Liver (tissue), 9 donors: ENCODE data around the gene UBASH3B. TPM values are rescaled to one million over a fixed set of nuclear protein-coding genes. Genes with fewer than 3 reads are reported as not detected.

ENCODE experiments used
- DNase-seq: peaks from one replicate; pipeline ENCODE4 v3.0.0-alpha.2; 2017; ENCODE audit warnings: low spot score
- H3K27ac ChIP-seq, 2 donors: one replicate each; pipeline ENCODE4 v1.7.0; 2013; ENCODE audit warnings: inconsistent platforms in 2 of 2, low read length in 2 of 2, control low read depth in 1 of 2, low read depth in 1 of 2, mild to moderate bottlenecking in 1 of 2
- H3K27me3 ChIP-seq, 4 donors: one replicate each; pipeline versions ENCODE4 v1.6.1 to v1.7.0; 2013; ENCODE audit warnings: low read length in 3 of 4, inconsistent platforms in 1 of 4, mild to moderate bottlenecking in 1 of 4, moderate library complexity in 1 of 4; ENCODE audit not compliant: control insufficient read depth in 4 of 4, insufficient read depth in 4 of 4
- H3K36me3 ChIP-seq, 4 donors: one replicate each; pipeline versions ENCODE4 v1.6.1 to v1.7.0; 2013; ENCODE audit warnings: low read length in 3 of 4, mild to moderate bottlenecking in 3 of 4, low read depth in 1 of 4, moderate library complexity in 1 of 4; ENCODE audit not compliant: control insufficient read depth in 4 of 4, insufficient read depth in 3 of 4
- H3K4me1 ChIP-seq, 4 donors: one replicate each; pipeline versions ENCODE4 v1.6.1 to v1.7.0; 2013; ENCODE audit warnings: low read length in 3 of 4, mild to moderate bottlenecking in 3 of 4, moderate library complexity in 1 of 4; ENCODE audit not compliant: control insufficient read depth in 4 of 4, insufficient read depth in 4 of 4
- H3K4me3 ChIP-seq, 3 donors: one replicate each; pipeline versions ENCODE4 v1.6.1 to v1.7.0; 2013; ENCODE audit warnings: low read length in 3 of 3, control low read depth in 1 of 3, low read depth in 1 of 3, mild to moderate bottlenecking in 1 of 3
- H3K9ac ChIP-seq, 2 donors: one replicate each; pipeline ENCODE4 v1.7.0; 2013; ENCODE audit warnings: low read length in 2 of 2, mild to moderate bottlenecking in 2 of 2, moderate library complexity in 2 of 2, control low read depth in 1 of 2, low read depth in 1 of 2
- H3K9me3 ChIP-seq, 4 donors: one replicate each; pipeline versions ENCODE4 v1.6.1 to v1.7.0; 2013; ENCODE audit warnings: low read length in 3 of 4; ENCODE audit not compliant: control insufficient read depth in 4 of 4
- ATF3 ChIP-seq: IDR thresholded peaks from 2 replicates; pipeline ENCODE4 v1.6.1; 2016; ENCODE audit warnings: antibody characterized with exemption
- CTCF ChIP-seq: fragments of 150-350 bp; IDR thresholded peaks from 2 replicates; pipeline ENCODE4 v1.5.1; 2017; ENCODE audit warnings: improper control_type of control experiment, low read depth, low read length; ENCODE audit not compliant: missing input control
- EGR1 ChIP-seq, 2 donors: IDR thresholded peaks; 2 replicates each; pipeline ENCODE4 v1.6.1; 2016 to 2018; ENCODE audit warnings: antibody characterized with exemption in 2 of 2, low read depth in 2 of 2
- FOXA1 ChIP-seq: IDR thresholded peaks from 2 replicates; pipeline ENCODE4 v1.6.1; 2016; ENCODE audit warnings: antibody characterized with exemption
- FOXA2 ChIP-seq: IDR thresholded peaks from 2 replicates; pipeline ENCODE4 v1.6.1; 2016; ENCODE audit warnings: antibody characterized with exemption
- GABPA ChIP-seq, 2 donors: IDR thresholded peaks in 1 of 2; conservative IDR thresholded peaks in 1 of 2; 2 replicates each; pipeline ENCODE4 v1.6.1; 2016; ENCODE audit warnings: antibody characterized with exemption in 2 of 2, mild to moderate bottlenecking in 1 of 2, moderate library complexity in 1 of 2
- HNF4A ChIP-seq, 2 donors: conservative IDR thresholded peaks; 2 replicates each; pipeline ENCODE4 v1.6.1; 2016; ENCODE audit warnings: antibody characterized with exemption in 2 of 2, mild to moderate bottlenecking in 2 of 2
- HNF4G ChIP-seq: IDR thresholded peaks from 2 replicates; pipeline ENCODE4 v1.6.1; 2016; ENCODE audit warnings: antibody characterized with exemption
- JUND ChIP-seq, 2 donors: IDR thresholded peaks; 2 replicates each; pipeline ENCODE4 v1.6.1; 2016; ENCODE audit warnings: antibody characterized with exemption in 2 of 2
- MAX ChIP-seq: IDR thresholded peaks from 2 replicates; pipeline ENCODE4 v1.6.1; 2016; ENCODE audit warnings: antibody characterized with exemption
- NR2F2 ChIP-seq: IDR thresholded peaks from 2 replicates; pipeline ENCODE4 v1.6.1; 2016; ENCODE audit warnings: antibody characterized with exemption
- RAD21 ChIP-seq, 2 donors: IDR thresholded peaks; 2 replicates each; pipeline ENCODE4 v1.6.1; 2016; ENCODE audit warnings: antibody characterized with exemption in 2 of 2, mild to moderate bottlenecking in 2 of 2
- REST ChIP-seq: IDR thresholded peaks from 2 replicates; pipeline ENCODE4 v1.6.1; 2016; ENCODE audit warnings: antibody characterized with exemption, mild to moderate bottlenecking
- RXRA ChIP-seq, 2 donors: IDR thresholded peaks; 2 replicates each; pipeline ENCODE4 v1.6.1; 2017 to 2018; ENCODE audit warnings: antibody characterized with exemption in 2 of 2, mild to moderate bottlenecking in 1 of 2
- SP1 ChIP-seq: IDR thresholded peaks from 2 replicates; pipeline ENCODE4 v1.6.1; 2018; ENCODE audit warnings: antibody characterized with exemption, mild to moderate bottlenecking
- TAF1 ChIP-seq: conservative IDR thresholded peaks from 2 replicates; pipeline ENCODE4 v1.6.1; 2016; ENCODE audit warnings: antibody characterized with exemption, mild to moderate bottlenecking
- YY1 ChIP-seq: IDR thresholded peaks from 2 replicates; pipeline ENCODE4 v1.6.1; 2016; ENCODE audit warnings: antibody characterized with exemption, mild to moderate bottlenecking
- ZBTB33 ChIP-seq: IDR thresholded peaks from 2 replicates; pipeline ENCODE4 v1.6.1; 2016; ENCODE audit warnings: antibody characterized with exemption
- WGBS: extraction: QIAGEN DNeasy Blood & Tissue Kit; methylation state at CpG from one replicate; pipeline ENCODE4 v1.1.7; 2013; 5-methylcytosine and 5-hydroxymethylcytosine counted together
- polyA plus RNA-seq, 2 donors: library from polyadenylated mRNA; stranded (reverse) in 1 of 2; unstranded in 1 of 2; fragments of 200-250 nt in 1 of 2; fragments of >200 nt in 1 of 2; fragmentation: Nextera tagmentation in 1 of 2; extraction: Ambion mirVana in 1 of 2; gene quantifications; one replicate each; pipeline versions ENCODE4 v1.2.1 to v1.2.3, GENCODE V29; 2013 to 2015
- total RNA-seq, 2 donors: library from RNA; depleted of rRNA; stranded (reverse); fragments of >200 nt; gene quantifications; one replicate each; pipeline ENCODE4 v1.2.3, GENCODE V29; 2014
- donor health status: healthy.
- donor health status: healthy.
- donor health status: healthy.
- donor health status: healthy.
- donor health status: healthy.

Gene UBASH3B
- total and polyA plus RNA-seq, 4 donors: 0.48 to 5.5 (median 2.5) TPM

GRCh38 chr11:122723106-122723505, 67.6 kb downstream of the UBASH3B start:
- Histone ChIP-seq H3K27me3 (no peaks in the 10 kb centered on the region), H3K4me1 (peaks cover 0 to 4% (median 1%) of the 10 kb centered on the region in 4 donors), H3K27ac (no peak overlapping the region), H3K9me3 (no peaks in the 10 kb centered on the region), H3K36me3 (no peaks in the 10 kb centered on the region), H3K9ac (no peak overlapping the region), H3K4me3 (no peak overlapping the region)
- DNase-seq: no peak
- 91% methylated on average over 4 of the region's 4 CpGs for WGBS
- TF ChIP-seq SP1 (no peak), ATF3 (no peak), REST (no peak), RAD21 (IDR thresholded peaks at IDR 0.05) (no peak), CTCF (no peak), NR2F2 (no peak), FOXA1 (no peak), EGR1 (IDR thresholded peaks at IDR 0.05; ENCODE audit: low read depth in 2 of 2) (no peak), MAX (no peak), TAF1 (no peak), YY1 (no peak), RXRA (IDR thresholded peaks at IDR 0.05) (no peak), GABPA (IDR thresholded peaks at IDR 0.05 in 1 of 2, conservative IDR thresholded peaks at IDR 0.05 in 1 of 2) (no peak), HNF4G (no peak), JUND (IDR thresholded peaks at IDR 0.05) (no peak), ZBTB33 (no peak), FOXA2 (no peak), HNF4A (conservative IDR thresholded peaks at IDR 0.05) (no peak)
